Muscle layer of colon (tissue), 2 donors: Measurements from ENCODE around the gene ZNF444.
"Not testable (repeated sequence)": the region's sequence is repeated elsewhere in the genome, so short reads cannot be mapped to it uniquely, and the experiment has no call there.

Experiments used
- H3K27ac ChIP-seq: one replicate; pipeline ENCODE4 v1.7.0; 2013; ENCODE audit warnings: low read depth, mild to moderate bottlenecking, low read length, moderate library complexity
- H3K27me3 ChIP-seq, 2 donors: one replicate each; pipeline ENCODE4 v1.7.0; 2013; ENCODE audit warnings: low read length in 2 of 2, mild to moderate bottlenecking in 2 of 2; ENCODE audit not compliant: insufficient read depth in 2 of 2, control insufficient read depth in 1 of 2
- H3K36me3 ChIP-seq: one replicate; pipeline ENCODE4 v1.7.0; 2013; ENCODE audit warnings: mild to moderate bottlenecking, low read length; ENCODE audit not compliant: insufficient read depth
- H3K4me1 ChIP-seq: one replicate; pipeline ENCODE4 v1.7.0; 2013; ENCODE audit warnings: mild to moderate bottlenecking, low read length; ENCODE audit not compliant: insufficient read depth
- H3K4me3 ChIP-seq, 2 donors: one replicate each; pipeline ENCODE4 v1.7.0; 2013; ENCODE audit warnings: low read length in 2 of 2, low read depth in 1 of 2, mild to moderate bottlenecking in 1 of 2, moderate library complexity in 1 of 2
- H3K9ac ChIP-seq: one replicate; pipeline ENCODE4 v1.7.0; 2013; ENCODE audit warnings: low read length
- H3K9me3 ChIP-seq: one replicate; pipeline ENCODE4 v1.7.0; 2013; ENCODE audit warnings: mild to moderate bottlenecking, low read length
- donor health status: abdominal sarcoma.
- donor health status: Adenocarcinoma of cecum.

Gene ZNF444

DNA sequence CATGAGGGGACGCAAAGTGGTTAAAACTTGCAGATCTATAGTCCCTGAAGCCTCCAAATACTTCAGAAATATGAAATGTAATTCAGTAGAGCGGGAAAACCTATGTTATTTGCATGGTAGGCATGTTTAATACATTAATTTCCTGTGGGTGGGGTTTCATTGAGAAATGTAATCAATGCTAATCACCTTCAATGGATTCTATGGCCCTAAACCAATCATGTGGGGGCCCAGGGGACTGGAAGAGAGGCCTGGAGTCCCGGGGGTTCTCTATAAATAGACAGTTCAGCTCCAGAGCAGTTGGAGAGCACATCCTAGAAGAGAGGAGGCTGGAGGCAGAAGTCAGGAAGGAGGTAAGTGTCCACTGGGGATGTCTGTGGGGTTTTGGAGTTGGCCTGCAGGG, 60.9 kb downstream of the ZNF444 start, which contains the start of gene ZSCAN5C:
Gene ZSCAN5C (plus strand): TSS at position 301 of the 400 bp plus-strand sequence. CDS start 3,641 bp downstream, outside the sequence.
- no peak within 1 kb of the TSS for H3K9ac ChIP-seq
- no peaks in the 10 kb centered on the region for H3K9me3 ChIP-seq
- no peaks in the 10 kb centered on the region for H3K4me1 ChIP-seq
- H3K27me3 ChIP-seq, result no peaks in the 10 kb centered on the region
- H3K4me3 ChIP-seq, result no peak within 1 kb of the TSS
- H3K27ac ChIP-seq, result no peak within 1 kb of the TSS
- H3K36me3 ChIP-seq, result no peaks in the 10 kb centered on the region

DNA sequence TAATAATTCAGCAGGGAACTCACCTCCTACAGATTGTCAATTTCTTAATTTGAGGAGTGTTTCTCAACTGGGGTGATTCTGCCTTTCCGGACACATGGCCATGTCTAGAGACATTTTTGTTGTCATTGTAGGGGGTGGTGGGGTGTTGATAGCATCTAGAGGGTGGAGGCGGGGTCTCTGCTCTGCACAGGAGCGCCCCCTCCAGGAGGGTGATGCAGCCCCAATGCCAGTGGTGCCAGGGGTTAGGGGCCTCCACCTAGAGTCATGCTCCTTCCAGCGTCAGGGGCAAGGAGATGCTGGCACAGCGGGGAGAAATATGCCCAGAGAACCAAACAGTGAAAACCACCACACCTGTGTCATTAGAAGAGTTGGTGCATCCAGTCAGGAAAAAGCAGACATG, 66.5 kb downstream of the ZNF444 start:
- not testable (repeated sequence) for H3K36me3 ChIP-seq, H3K9me3 ChIP-seq, H3K4me3 ChIP-seq, H3K9ac ChIP-seq, H3K27ac ChIP-seq, H3K27me3 ChIP-seq, H3K4me1 ChIP-seq

DNA sequence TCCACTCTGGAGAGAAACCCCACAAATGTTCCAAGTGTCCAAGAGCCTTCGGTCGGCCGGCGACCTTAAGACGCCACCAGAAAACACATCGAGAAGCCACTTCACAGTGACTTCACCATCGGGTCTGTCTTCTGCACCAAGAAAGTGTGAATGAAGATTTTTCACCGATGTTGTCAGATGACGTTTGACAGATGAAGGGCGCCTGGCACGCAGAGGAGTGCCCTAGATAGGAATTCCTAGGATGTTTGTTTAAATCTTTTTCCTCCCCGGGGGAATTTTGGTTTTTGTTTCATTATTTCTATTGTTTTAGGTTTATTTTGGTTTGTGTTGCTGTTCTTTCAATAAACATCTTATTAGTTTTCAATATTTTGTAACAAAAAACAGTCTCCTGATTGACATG, 68.0 kb downstream of the ZNF444 start:
- Histone ChIP-seq H3K27ac (no peak overlapping the region), H3K9ac (no peak overlapping the region), H3K27me3 (no peaks in the 10 kb centered on the region), H3K9me3 (no peaks in the 10 kb centered on the region), H3K4me1 (no peaks in the 10 kb centered on the region), H3K36me3 (no peaks in the 10 kb centered on the region), H3K4me3 (no peak overlapping the region)

DNA sequence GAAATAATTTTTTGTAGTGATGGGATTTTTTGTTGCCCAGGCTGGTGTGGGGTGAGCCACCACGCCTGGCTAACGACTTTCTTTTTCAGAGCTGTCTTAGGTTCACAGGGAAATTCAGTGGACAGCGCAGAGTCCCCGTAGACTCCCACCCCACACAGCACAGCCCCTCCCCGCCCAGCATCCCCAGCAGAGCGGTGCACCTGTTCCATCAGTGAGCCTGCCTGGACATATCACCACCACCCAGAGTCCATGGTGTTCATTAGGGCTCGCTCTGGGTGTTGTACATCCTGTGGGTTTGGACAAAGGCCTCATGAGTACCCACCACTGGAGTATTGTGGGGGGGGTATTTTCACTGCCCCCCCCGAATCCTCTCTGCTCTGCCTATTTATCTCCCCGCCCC, 68.9 kb downstream of the ZNF444 start:
- H3K9me3 ChIP-seq, H3K27me3 ChIP-seq, H3K27ac ChIP-seq, H3K36me3 ChIP-seq, H3K9ac ChIP-seq, H3K4me3 ChIP-seq, H3K4me1 ChIP-seq: not testable (repeated sequence)
